Activated B cell treated with CpG ODN at 0.5 μM for 24 hours (primary cell): ENCODE data around the gene PRR36. TPM values are rescaled to one million over a fixed set of nuclear protein-coding genes. Genes with fewer than 3 reads are reported as not detected.

Experiments used
- ATAC-seq: fragments of 200-7000 bp; cut with Tn5 transposase; one replicate; pipeline ENCODE4 v1.10.0; 2021; ENCODE audit warnings: low read depth, mild to moderate bottlenecking, moderate library complexity
- CTCF ChIA-PET: fragments of 350-600 bp; sonication (Branson Sonifier 250); formaldehyde crosslinking; loops from one replicate; lab custom pipeline; 2021; ENCODE audit warnings: antibody characterized with exemption; lab: Charles Lee
- POLR2A ChIA-PET: fragments of 350-600 bp; sonication (Branson Sonifier 250); formaldehyde crosslinking; loops from one replicate; lab custom pipeline; 2021; ENCODE audit warnings: antibody characterized with exemption; lab: Charles Lee
- DNase-seq: peaks from one replicate; pipeline ENCODE4 v3.0.0; 2022
- H3K27ac Mint-ChIP-seq: one replicate; pipeline ENCODE4 v1.8.0; 2020; ENCODE audit warnings: mixed read lengths
- H3K27me3 Mint-ChIP-seq: one replicate; pipeline ENCODE4 v1.8.0; 2021; ENCODE audit warnings: mixed read lengths
- H3K36me3 Mint-ChIP-seq: one replicate; pipeline ENCODE4 v1.8.0; 2021; ENCODE audit warnings: low read depth, mixed read lengths
- H3K4me1 Mint-ChIP-seq: one replicate; pipeline ENCODE4 v1.8.0; 2021; ENCODE audit warnings: mixed read lengths
- H3K4me3 Mint-ChIP-seq: one replicate; pipeline ENCODE4 v1.8.0; 2020; ENCODE audit warnings: mild to moderate bottlenecking, mixed read lengths
- H3K9me3 Mint-ChIP-seq: one replicate; pipeline ENCODE4 v1.8.0; 2020; ENCODE audit warnings: mixed read lengths
- CTCF ChIP-seq: fragments of 200-600 bp; IDR thresholded peaks from one replicate; pipeline ENCODE4 v1.8.0; 2022; ENCODE audit warnings: antibody characterized with exemption, mild to moderate bottlenecking
- intact Hi-C: fragments of 100-400 bp; cut with micrococcal nuclease; formaldehyde crosslinking; loops from one replicate; pipeline ENCODE4 v1.15.1; 2024
- total RNA-seq: library from RNA; stranded (reverse); gene quantifications from 2 replicates; pipeline ENCODE4 v1.2.3, GENCODE V29; 2022

The PRR36 gene
- not detected in 2 replicates for total RNA-seq

DNA sequence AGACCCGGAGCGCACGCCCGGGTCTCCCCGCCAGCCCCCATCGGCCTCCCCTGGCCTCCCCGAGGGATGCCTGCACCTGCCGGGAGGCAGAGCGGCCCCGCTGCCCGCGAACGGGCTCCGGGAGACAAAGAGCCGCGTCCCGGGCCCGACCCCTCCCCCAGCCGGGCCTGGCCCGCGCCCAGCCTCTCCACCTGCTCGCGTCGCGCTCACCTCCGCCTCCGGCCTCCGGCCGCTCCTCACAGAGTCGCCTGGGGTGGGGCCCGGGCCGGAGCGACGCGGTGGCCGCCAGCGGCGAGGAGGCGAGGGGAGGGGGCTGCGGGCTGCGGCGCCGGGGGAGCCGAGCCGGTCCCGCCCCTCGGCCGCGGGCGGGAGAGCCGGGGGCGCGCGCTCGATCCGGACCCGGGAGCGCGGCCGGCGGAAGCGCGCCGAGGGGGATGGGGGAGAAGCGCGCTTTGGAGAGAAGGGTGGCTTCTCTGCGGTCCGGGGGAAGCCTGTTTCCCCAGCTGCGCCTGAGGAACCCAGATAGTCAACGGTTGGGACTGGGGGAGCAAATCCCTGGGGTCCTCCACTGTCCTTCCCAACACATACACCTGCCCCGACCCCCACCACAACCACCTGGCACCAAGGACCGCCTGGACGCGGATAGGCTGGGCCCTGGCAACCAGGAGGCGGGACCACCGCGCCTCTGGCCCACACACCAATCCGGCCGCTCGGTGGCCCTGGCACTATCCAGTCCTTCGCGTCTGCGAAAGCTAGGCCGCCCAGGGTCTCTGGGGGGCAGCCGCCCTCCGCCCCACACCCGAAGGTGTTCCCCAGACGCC lies at the start of gene PRR36:
Gene PRR36 (minus strand): TSS at position 315 of the 821 bp plus-strand sequence. CDS start 701 bp downstream, outside the sequence.
- intact Hi-C loops = no loop called here
- DNase-seq (no peak), ATAC-seq (no peak)
- H3K27me3 Mint-ChIP-seq = peaks cover 24% of the 10 kb centered on the region
- peak within 1 kb of the TSS; percentile 58 for H3K4me3 Mint-ChIP-seq
- H3K36me3 Mint-ChIP-seq = no peaks in the 10 kb centered on the region
- no peak for TF ChIP-seq CTCF
- H3K4me1 Mint-ChIP-seq = peaks cover 29% of the 10 kb centered on the region
- peaks cover 3% of the 10 kb centered on the region for H3K9me3 Mint-ChIP-seq
- ChIA-PET CTCF (no interaction called here), POLR2A (interaction anchor here (0.6 kb wide), 1 partner anchor 46 kb away, joined by 3 read pairs; the partner anchor contains the start of gene SNAPC2)
- no peak within 1 kb of the TSS for H3K27ac Mint-ChIP-seq

- ATAC-seq (no peak), DNase-seq (no peak)
- Mint-ChIP-seq H3K4me1 (peaks cover 39% of the 10 kb centered on the region), H3K27ac (no peak overlapping the region), H3K9me3 (no peaks in the 10 kb centered on the region), H3K4me3 (no peak overlapping the region), H3K36me3 (peaks cover 12% of the 10 kb centered on the region), H3K27me3 (peaks cover 2% of the 10 kb centered on the region)
- CTCF ChIA-PET = interaction anchor here (1.0 to 1.1 kb wide), 2 partner anchors 15 to 243 kb away, joined by 3 to 4 read pairs; partner anchors contain the start of gene TRAPPC5
- TF ChIP-seq CTCF = no peak
- intact Hi-C loops = loop anchor here (10.0 kb wide), 2 partner anchors 269 to 389 kb away; partner anchors contain the start of gene PNPLA6
- POLR2A ChIA-PET = interaction anchor here (1.2 to 4.0 kb wide), 2 partner anchors 19 to 20 kb away, joined by 3 to 49 read pairs; partner anchors contain the start of gene TIMM44
Measured at GRCh38 chr19:7923295-7924191, 49.4 kb upstream of the PRR36 start.

DNA sequence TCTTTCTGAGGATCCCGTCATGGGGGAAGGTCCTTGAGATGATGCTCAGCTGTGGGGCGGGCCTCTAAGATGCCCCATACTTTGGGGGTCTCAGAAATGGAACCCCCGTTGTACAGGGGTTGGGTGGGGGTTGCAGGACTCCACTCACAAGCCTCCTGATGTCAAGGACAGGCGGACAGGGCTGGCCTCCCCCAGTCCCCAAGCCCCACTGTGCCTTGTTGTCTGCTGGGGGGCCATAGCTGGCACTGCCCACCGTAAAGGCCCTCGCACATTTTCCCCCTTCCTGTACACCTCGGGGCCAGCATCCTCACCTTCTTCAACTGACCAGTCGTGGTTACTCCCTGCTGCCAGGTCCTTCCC lies 48.6 kb upstream of the PRR36 start:
- Mint-ChIP-seq H3K27me3 (peaks cover 5% of the 10 kb centered on the region), H3K4me1 (peaks cover 42% of the 10 kb centered on the region), H3K9me3 (no peaks in the 10 kb centered on the region), H3K36me3 (peaks cover 11% of the 10 kb centered on the region), H3K4me3 (no peak overlapping the region), H3K27ac (no peak overlapping the region)
- TF ChIP-seq CTCF = no peak
- ChIA-PET CTCF (interaction anchor here (1.0 kb wide), 1 partner anchor 21 kb away, joined by 3 read pairs; the partner anchor contains the start of gene TIMM44), POLR2A (interaction anchor here (1.1 to 4.0 kb wide), 3 partner anchors 19 to 22 kb away, joined by 3 to 49 read pairs (median 30); partner anchors contain the start of genes MAP2K7 and TIMM44)
- DNase-seq (no peak), ATAC-seq (no peak)
- intact Hi-C loops = loop anchor here (10.0 kb wide), 2 partner anchors 268 to 388 kb away; partner anchors contain the start of gene PNPLA6

- ATAC-seq (no peak), DNase-seq (no peak)
- POLR2A ChIA-PET = interaction anchor here (1.1 to 4.0 kb wide), 4 partner anchors 13 to 22 kb away, joined by 3 to 49 read pairs (median 17); partner anchors contain the start of genes MAP2K7 and TIMM44
- Mint-ChIP-seq H3K27ac (no peak overlapping the region), H3K4me1 (peaks cover 45% of the 10 kb centered on the region), H3K4me3 (no peak overlapping the region), H3K36me3 (peaks cover 11% of the 10 kb centered on the region), H3K27me3 (peaks cover 5% of the 10 kb centered on the region), H3K9me3 (no peaks in the 10 kb centered on the region)
- intact Hi-C loops = loop anchor here (2.0 to 10.0 kb wide), 3 partner anchors 241 to 387 kb away; partner anchors contain the start of genes PNPLA6 and TRAPPC5
- no peak for TF ChIP-seq CTCF
- CTCF ChIA-PET = interaction anchor here (1.0 to 2.7 kb wide), 2 partner anchors 22 to 354 kb away, joined by 3 to 13 read pairs; partner anchors contain the start of gene TIMM44
Measured at GRCh38 chr19:7921967-7922835, 48.0 kb upstream of the PRR36 start.
